HepG2 (cell line): ENCODE data around the gene PVALB. TPM values are rescaled to one million over a fixed set of nuclear protein-coding genes. Genes with fewer than 3 reads are reported as not detected.

ENCODE experiments used
- ATAC-seq: fragments of 200-7000 bp; cut with Tn5 transposase; 3 replicates; pipeline ENCODE4 v1.9.1; 2020; ENCODE audit warnings: mild to moderate bottlenecking, moderate library complexity
- BruUV-seq: library from RNA; stranded (reverse); fragments of 400-500 nt; replicated peaks from 2 replicates; lab custom pipeline; 2021; lab: Mats Ljungman, UMichigan
- CTCF ChIA-PET: fragments of 300-600 bp; formaldehyde crosslinking; extraction: SDS; loops from one replicate; lab custom pipeline; 2021; ENCODE audit warnings: low total read pairs, inconsistent platforms, low intra/inter-chr PET ratio; lab: Yijun Ruan, JAX
- POLR2A ChIA-PET: fragments of 350-600 bp; sonication (Branson Sonifier 250); formaldehyde crosslinking; loops from one replicate; lab custom pipeline; 2020; ENCODE audit warnings: antibody characterized with exemption, inconsistent platforms; lab: Yijun Ruan, JAX
- DNase-seq: peaks from one replicate; pipeline ENCODE4 v3.0.0-alpha.2; 2015; ENCODE audit warnings: low spot score
- FAIRE-seq: peaks from 3 replicates; lab custom pipeline; 2011; peaks lifted over from hg19 to GRCh38; lab: Jason Lieb, UNC
- H2AFZ ChIP-seq: one replicate; pipeline ENCODE4 v1.6.1; 2011; ENCODE audit warnings: low read length, inconsistent platforms
- H3K27ac ChIP-seq: fragments of 300-600 bp; 3 replicates; pipeline ENCODE4 v1.8.0; 2011; ENCODE audit warnings: mixed run types, mild to moderate bottlenecking, mixed read lengths, low read length, inconsistent platforms; ENCODE audit not compliant: insufficient read depth; ENCODE audit errors: extremely low read length
- H3K27me3 ChIP-seq, 2 experiments: fragments of 200-600 bp in 1 of 2; 2 replicates in 1 of 2; 3 replicates in 1 of 2; pipeline versions ENCODE4 v1.6.0 to v1.8.0; 2011; ENCODE audit warnings: low read length in 2 of 2, mild to moderate bottlenecking in 2 of 2, moderate library complexity in 2 of 2, inconsistent platforms in 1 of 2; ENCODE audit not compliant: insufficient read depth in 2 of 2, control insufficient read depth in 1 of 2
- H3K36me3 ChIP-seq, 2 experiments: fragments of 200-600 bp in 1 of 2; replicated peaks in 1 of 2; 2 replicates in 1 of 2; 3 replicates in 1 of 2; pipeline versions ENCODE4 v1.5.1 to v1.8.0; 2011; ENCODE audit warnings: low read length in 2 of 2, inconsistent platforms in 1 of 2; ENCODE audit not compliant: insufficient read depth in 2 of 2, control insufficient read depth in 1 of 2
- H3K4me1 ChIP-seq: 2 replicates; pipeline ENCODE4 v1.5.1; 2012; ENCODE audit warnings: low read length, inconsistent platforms; ENCODE audit not compliant: insufficient read depth
- H3K4me2 ChIP-seq: 2 replicates; pipeline ENCODE4 v1.6.0; 2011; ENCODE audit warnings: low read depth, low read length, inconsistent platforms
- H3K4me3 ChIP-seq, 3 experiments: fragments of 200-600 bp in 1 of 3; sonication (generic), shearing (Covaris generic) in 1 of 3; replicated peaks in 1 of 3; 2 replicates each; pipeline ENCODE4 v1.5.1; 2011 to 2016; ENCODE audit warnings: low read length in 3 of 3, inconsistent platforms in 2 of 3, low read depth in 2 of 3, mild to moderate bottlenecking in 2 of 3, control low read depth in 1 of 3, mixed read lengths in 1 of 3; ENCODE audit not compliant: insufficient read depth in 1 of 3
- H3K79me2 ChIP-seq: one replicate; pipeline ENCODE4 v1.6.1; 2011; ENCODE audit warnings: low read length, inconsistent platforms; ENCODE audit not compliant: insufficient read depth
- H3K9ac ChIP-seq: 2 replicates; pipeline ENCODE4 v1.6.0; 2011; ENCODE audit warnings: mild to moderate bottlenecking, low read depth, low read length, inconsistent platforms; ENCODE audit not compliant: insufficient read depth
- H3K9me3 ChIP-seq: 2 replicates; pipeline ENCODE4 v1.5.1; 2012; ENCODE audit warnings: mild to moderate bottlenecking, low read length
- H4K20me1 ChIP-seq: 2 replicates; pipeline ENCODE4 v1.6.0; 2011; ENCODE audit warnings: inconsistent platforms, mild to moderate bottlenecking, low read length, moderate library complexity; ENCODE audit not compliant: insufficient read depth
- AGO1 ChIP-seq: fragments of 200-400 bp; formaldehyde crosslinking; IDR thresholded peaks from 2 replicates; pipeline ENCODE4 v1.6.1; 2017; ENCODE audit warnings: mild to moderate bottlenecking, low read depth, low read length, moderate library complexity; ENCODE audit not compliant: poor library complexity, severe bottlenecking
- CBX1 ChIP-seq: IDR thresholded peaks from one replicate; pipeline ENCODE4 v1.6.1; 2016; ENCODE audit warnings: antibody characterized with exemption, low read depth
- NRL ChIP-seq: sonication (generic); formaldehyde crosslinking; IDR thresholded peaks from 2 replicates; pipeline ENCODE4 v1.5.0; 2020; ENCODE audit warnings: missing genetic modification reagents, mild to moderate bottlenecking, moderate library complexity, borderline replicate concordance
- POGK ChIP-seq: sonication (generic); formaldehyde crosslinking; conservative IDR thresholded peaks from 2 replicates; pipeline ENCODE4 v1.8.0; 2022; ENCODE audit warnings: mild to moderate bottlenecking, moderate library complexity, missing genetic modification reagents
- RBAK ChIP-seq: sonication (generic); formaldehyde crosslinking; IDR thresholded peaks from 2 replicates; pipeline ENCODE4 v1.5.1; 2020; ENCODE audit warnings: mild to moderate bottlenecking, missing genetic modification reagents
- SNAI1 ChIP-seq: sonication (generic); formaldehyde crosslinking; IDR thresholded peaks from 2 replicates; pipeline ENCODE4 v1.5.0; 2020; ENCODE audit warnings: mild to moderate bottlenecking, missing genetic modification reagents, borderline replicate concordance
- ZHX2 ChIP-seq, 2 experiments: sonication (generic) in 1 of 2; formaldehyde crosslinking in 1 of 2; IDR thresholded peaks; 2 replicates each; pipeline versions ENCODE4 v1.6.1 to v1.9.0; 2014 to 2022; ENCODE audit warnings: antibody characterized with exemption in 1 of 2, borderline replicate concordance in 1 of 2, inconsistent platforms in 1 of 2, low read depth in 1 of 2, missing genetic modification reagents in 1 of 2
- ZNF761 ChIP-seq: sonication (generic); formaldehyde crosslinking; conservative IDR thresholded peaks from 2 replicates; pipeline ENCODE4 v1.4.0; 2020; ENCODE audit warnings: mild to moderate bottlenecking, missing genetic modification reagents
- WGBS: methylation state at CpG from one replicate; pipeline ENCODE4 v1.1.6; 2017; ENCODE audit warnings: low lambda C conversion rate; 5-methylcytosine and 5-hydroxymethylcytosine counted together
- in situ Hi-C: cut with HindIII; loops from 2 replicates; pipeline ENCODE4 v1.10.0; 2017; ENCODE audit warnings: low pct_unique_long_range_greater_than_20kb; ENCODE audit not compliant: extremely low pct_ligation_motif_present
- intact Hi-C: fragments of 100-400 bp; cut with micrococcal nuclease; formaldehyde crosslinking; loops from one replicate; pipeline ENCODE4 v1.10.0; 2022; ENCODE audit not compliant: unreplicated experiment
- polyA plus RNA-seq, 8 experiments: library from polyadenylated mRNA; depleted of rRNA in 3 of 8; stranded (reverse) in 7 of 8; unstranded in 1 of 8; fragments of >200 nt; fragmentation: Illumina TruSeq in 4 of 8; extraction: Trizol in 4 of 8; gene quantifications; 2 replicates each; pipeline versions ENCODE4 v1.2.1 to v1.2.3, GENCODE V29; 2011 to 2016; ENCODE audit warnings: low read depth in 4 of 8, missing spikeins in 1 of 8, mixed read lengths in 1 of 8; ENCODE audit not compliant: insufficient read depth in 1 of 8
- total RNA-seq, 5 experiments: library from RNA; depleted of rRNA; stranded (reverse); fragments of >200 nt; fragmentation: Illumina TruSeq; extraction: Trizol; gene quantifications; 2 replicates each; pipeline ENCODE4 v1.2.3, GENCODE V29; 2016; ENCODE audit warnings: low read depth in 1 of 5
- TF ChIP-seq, protein P1 (sequence below): sonication (generic); formaldehyde crosslinking; IDR thresholded peaks from 2 replicates; pipeline ENCODE4 v1.4.0; 2020; ENCODE audit warnings: missing genetic modification reagents
- TF ChIP-seq, protein P2 (sequence below): sonication (generic); formaldehyde crosslinking; IDR thresholded peaks from 2 replicates; pipeline ENCODE4 v1.4.0; 2020; ENCODE audit warnings: mild to moderate bottlenecking, missing genetic modification reagents

The PVALB gene
- total and polyA plus RNA-seq, 2 of the 13 experiments (the other 11 are each of a cell fraction or from before 2014, with no cell fraction given) = not detected

GRCh38 chr22:36815558-36816338 lies 1.1 kb downstream of the PVALB start (continued):
- TF ChIP-seq ZHX2 (IDR thresholded peaks at IDR 0.05; ENCODE audit: low read depth) (no peak), ZHX2 (CRISPR knock-in tag; IDR thresholded peaks at IDR 0.05; ENCODE audit: borderline replicate concordance) (no peak), ZNF761 (CRISPR knock-in tag) (no peak)

DNA sequence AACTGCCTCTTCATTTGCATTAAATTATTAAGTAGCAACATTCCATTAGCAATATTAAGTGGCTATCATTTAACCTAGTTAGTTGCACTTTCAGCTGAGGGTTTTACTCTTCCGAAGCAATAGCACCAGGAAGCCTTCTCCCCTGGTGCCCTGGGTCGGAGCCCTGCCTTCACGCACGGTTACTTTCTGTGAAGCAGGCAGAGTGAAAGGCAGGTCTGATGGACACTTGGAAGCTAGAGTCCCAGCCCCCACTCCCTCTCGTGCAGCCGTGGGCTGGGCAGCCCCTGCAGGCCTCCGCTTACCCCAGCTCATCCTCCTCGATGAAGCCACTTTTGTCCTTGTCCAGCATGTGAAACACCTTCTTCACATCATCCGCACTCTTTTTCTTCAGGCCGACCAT lies 2.0 kb downstream of the PVALB start:
- no peaks in the 10 kb centered on the region for H4K20me1 ChIP-seq
- ChIA-PET POLR2A (no interaction called here), CTCF (no interaction called here)
- H3K27me3 ChIP-seq = peaks cover 5 to 65% of the 10 kb centered on the region in 2 experiments; a peak in 4 of 5 replicates
- in situ Hi-C loops = no loop called here
- intact Hi-C loops = no loop called here
- H2AFZ ChIP-seq = no peak overlapping the region
- ATAC-seq (no peak), FAIRE-seq (no peak), DNase-seq (no peak)
- no peaks in the 10 kb centered on the region for H3K4me1 ChIP-seq
- H3K4me3 ChIP-seq = no peak overlapping the region
- WGBS = 5% methylated on average over 10 of the region's 10 CpGs
- H3K4me2 ChIP-seq = no peak overlapping the region
- no peak overlapping the region for H3K9ac ChIP-seq
- no peaks in the 10 kb centered on the region for H3K36me3 ChIP-seq
- BruUV-seq = no TSS peak
- H3K9me3 ChIP-seq = no peaks in the 10 kb centered on the region
- H3K79me2 ChIP-seq = no peaks in the 10 kb centered on the region
- no peak overlapping the region for H3K27ac ChIP-seq
- TF ChIP-seq, protein P1, sequence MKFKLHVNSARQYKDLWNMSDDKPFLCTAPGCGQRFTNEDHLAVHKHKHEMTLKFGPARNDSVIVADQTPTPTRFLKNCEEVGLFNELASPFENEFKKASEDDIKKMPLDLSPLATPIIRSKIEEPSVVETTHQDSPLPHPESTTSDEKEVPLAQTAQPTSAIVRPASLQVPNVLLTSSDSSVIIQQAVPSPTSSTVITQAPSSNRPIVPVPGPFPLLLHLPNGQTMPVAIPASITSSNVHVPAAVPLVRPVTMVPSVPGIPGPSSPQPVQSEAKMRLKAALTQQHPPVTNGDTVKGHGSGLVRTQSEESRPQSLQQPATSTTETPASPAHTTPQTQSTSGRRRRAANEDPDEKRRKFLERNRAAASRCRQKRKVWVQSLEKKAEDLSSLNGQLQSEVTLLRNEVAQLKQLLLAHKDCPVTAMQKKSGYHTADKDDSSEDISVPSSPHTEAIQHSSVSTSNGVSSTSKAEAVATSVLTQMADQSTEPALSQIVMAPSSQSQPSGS (CRISPR knock-in tag) = no peak
- TF ChIP-seq SNAI1 (no peak), NRL (CRISPR knock-in tag) (no peak), CBX1 (no peak), AGO1 (no peak), RBAK (CRISPR knock-in tag) (no peak), POGK (CRISPR knock-in tag) (no peak)
- TF ChIP-seq, protein P2, sequence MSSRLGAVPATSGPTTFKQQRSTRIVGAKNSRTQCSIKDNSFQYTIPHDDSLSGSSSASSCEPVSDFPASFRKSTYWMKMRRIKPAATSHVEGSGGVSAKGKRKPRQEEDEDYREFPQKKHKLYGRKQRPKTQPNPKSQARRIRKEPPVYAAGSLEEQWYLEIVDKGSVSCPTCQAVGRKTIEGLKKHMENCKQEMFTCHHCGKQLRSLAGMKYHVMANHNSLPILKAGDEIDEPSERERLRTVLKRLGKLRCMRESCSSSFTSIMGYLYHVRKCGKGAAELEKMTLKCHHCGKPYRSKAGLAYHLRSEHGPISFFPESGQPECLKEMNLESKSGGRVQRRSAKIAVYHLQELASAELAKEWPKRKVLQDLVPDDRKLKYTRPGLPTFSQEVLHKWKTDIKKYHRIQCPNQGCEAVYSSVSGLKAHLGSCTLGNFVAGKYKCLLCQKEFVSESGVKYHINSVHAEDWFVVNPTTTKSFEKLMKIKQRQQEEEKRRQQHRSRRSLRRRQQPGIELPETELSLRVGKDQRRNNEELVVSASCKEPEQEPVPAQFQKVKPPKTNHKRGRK (CRISPR knock-in tag) = no peak
